ENCODE measurements around the gene ZNF784.

DNA sequence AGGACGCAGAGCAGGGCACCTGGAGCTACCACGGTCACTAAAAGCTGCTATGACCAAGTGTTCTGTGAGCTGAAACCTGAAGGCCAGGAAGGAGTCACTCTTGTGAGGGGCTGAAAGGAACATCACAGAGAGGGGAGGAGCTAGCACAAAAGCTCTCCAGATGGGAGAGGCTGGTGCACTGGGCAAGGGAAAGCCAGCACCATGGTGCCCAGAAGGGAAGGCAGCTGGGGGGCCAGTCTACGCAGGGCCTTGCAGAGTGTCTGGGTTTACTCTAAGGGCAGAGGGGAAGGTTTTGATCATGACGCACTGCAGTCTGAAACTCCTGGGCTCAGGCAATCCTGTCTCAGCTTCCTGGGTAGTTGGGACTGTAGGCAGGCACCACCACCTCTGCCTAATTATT is 12.4 kb upstream of the ZNF784 start:
- TF ChIP-seq, protein P1, sequence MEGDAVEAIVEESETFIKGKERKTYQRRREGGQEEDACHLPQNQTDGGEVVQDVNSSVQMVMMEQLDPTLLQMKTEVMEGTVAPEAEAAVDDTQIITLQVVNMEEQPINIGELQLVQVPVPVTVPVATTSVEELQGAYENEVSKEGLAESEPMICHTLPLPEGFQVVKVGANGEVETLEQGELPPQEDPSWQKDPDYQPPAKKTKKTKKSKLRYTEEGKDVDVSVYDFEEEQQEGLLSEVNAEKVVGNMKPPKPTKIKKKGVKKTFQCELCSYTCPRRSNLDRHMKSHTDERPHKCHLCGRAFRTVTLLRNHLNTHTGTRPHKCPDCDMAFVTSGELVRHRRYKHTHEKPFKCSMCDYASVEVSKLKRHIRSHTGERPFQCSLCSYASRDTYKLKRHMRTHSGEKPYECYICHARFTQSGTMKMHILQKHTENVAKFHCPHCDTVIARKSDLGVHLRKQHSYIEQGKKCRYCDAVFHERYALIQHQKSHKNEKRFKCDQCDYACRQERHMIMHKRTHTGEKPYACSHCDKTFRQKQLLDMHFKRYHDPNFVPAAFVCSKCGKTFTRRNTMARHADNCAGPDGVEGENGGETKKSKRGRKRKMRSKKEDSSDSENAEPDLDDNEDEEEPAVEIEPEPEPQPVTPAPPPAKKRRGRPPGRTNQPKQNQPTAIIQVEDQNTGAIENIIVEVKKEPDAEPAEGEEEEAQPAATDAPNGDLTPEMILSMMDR (IDR thresholded peaks at IDR 0.05), result no peak
- TF ChIP-seq POLR2A (IDR thresholded peaks at IDR 0.05), result no peak

Measured in lower leg skin (tissue), 3 donors.